MCF 10A (cell line): ENCODE results near the gene ARNT2. TPM values are rescaled to one million over a fixed set of nuclear protein-coding genes. Genes with fewer than 3 reads are reported as not detected.

Source experiments
- BruUV-seq: library from RNA; stranded (reverse); fragments of 400-500 nt; replicated peaks from 2 replicates; lab custom pipeline; 2021; lab: Mats Ljungman, UMichigan
- CTCF ChIA-PET: fragments of 300-600 bp; sonication (Branson Sonifier 250); formaldehyde crosslinking; extraction: SDS; loops from one replicate; lab custom pipeline; 2021; ENCODE audit warnings: antibody characterized with exemption, inconsistent platforms; lab: Yijun Ruan, JAX
- POLR2A ChIA-PET: fragments of 300-600, 350-650 bp; sonication (Branson Sonifier 250); formaldehyde crosslinking; extraction: SDS; loops from one replicate; lab custom pipeline; 2020; ENCODE audit warnings: antibody characterized with exemption, inconsistent platforms; lab: Yijun Ruan, JAX
- DNase-seq: peaks from one replicate; pipeline ENCODE4 v3.0.0-alpha.2; 2018; ENCODE audit not compliant: unreplicated experiment
- H3K27ac Mint-ChIP-seq: one replicate; pipeline ENCODE4 v1.8.0; 2022; ENCODE audit warnings: mild to moderate bottlenecking, low read depth, mixed read lengths; ENCODE audit not compliant: unreplicated experiment
- H3K27me3 Mint-ChIP-seq: one replicate; pipeline ENCODE4 v1.8.0; 2022; ENCODE audit warnings: mixed read lengths; ENCODE audit not compliant: insufficient read depth, unreplicated experiment
- H3K36me3 Mint-ChIP-seq: one replicate; pipeline ENCODE4 v1.8.0; 2022; ENCODE audit warnings: mild to moderate bottlenecking, moderate library complexity, mixed read lengths; ENCODE audit not compliant: insufficient read depth, unreplicated experiment
- H3K4me1 Mint-ChIP-seq: one replicate; pipeline ENCODE4 v1.8.0; 2022; ENCODE audit warnings: mixed read lengths; ENCODE audit not compliant: insufficient read depth, unreplicated experiment
- H3K4me3 Mint-ChIP-seq: one replicate; pipeline ENCODE4 v1.8.0; 2022; ENCODE audit warnings: mild to moderate bottlenecking, moderate library complexity, mixed read lengths; ENCODE audit not compliant: unreplicated experiment
- H3K9me3 Mint-ChIP-seq: one replicate; pipeline ENCODE4 v1.8.0; 2022; ENCODE audit warnings: mixed read lengths; ENCODE audit not compliant: unreplicated experiment
- CTCF ChIP-seq: fragments of 200-600 bp; IDR thresholded peaks from one replicate; pipeline ENCODE4 v1.8.0; 2022; ENCODE audit warnings: antibody characterized with exemption, mild to moderate bottlenecking; ENCODE audit not compliant: unreplicated experiment
- intact Hi-C: fragments of 100-400 bp; cut with micrococcal nuclease; formaldehyde crosslinking; loops from 2 replicates; pipeline ENCODE4 v1.14.1; 2022
- total RNA-seq: library from RNA; stranded (reverse); gene quantifications from 2 replicates; pipeline ENCODE4 v1.2.3, GENCODE V29; 2022

ARNT2 gene
- total RNA-seq, 1 experiment from 2014 or later: 1.6 TPM

GRCh38 chr15:80458580-80458979 lies 54.4 kb downstream of the ARNT2 start:
- ChIA-PET POLR2A (no interaction called here), CTCF (interaction anchor here (1.2 to 7.6 kb wide), 5 partner anchors 14 to 512 kb away, joined by 4 to 86 read pairs (median 43); partner anchors contain the start of gene CEMIP)
- BruUV-seq: no TSS peak
- no peaks in the 10 kb centered on the region for H3K27me3 Mint-ChIP-seq
- intact Hi-C loops: loop anchor here (5.0 to 10.0 kb wide), 3 partner anchors 239 to 809 kb away; partner anchors contain the start of gene ABHD17C
- no peak for DNase-seq
- no peak for TF ChIP-seq CTCF
- H3K9me3 Mint-ChIP-seq: no peaks in the 10 kb centered on the region
- H3K4me3 Mint-ChIP-seq: no peak overlapping the region
- H3K27ac Mint-ChIP-seq: no peak overlapping the region
- H3K36me3 Mint-ChIP-seq: no peaks in the 10 kb centered on the region
- peaks cover 13% of the 10 kb centered on the region for H3K4me1 Mint-ChIP-seq

GRCh38 chr15:80459380-80459779 lies 55.2 kb downstream of the ARNT2 start:
- DNase-seq: no peak
- Mint-ChIP-seq H3K27me3 (no peaks in the 10 kb centered on the region), H3K4me3 (no peak overlapping the region), H3K27ac (no peak overlapping the region), H3K4me1 (peaks cover 13% of the 10 kb centered on the region), H3K9me3 (no peaks in the 10 kb centered on the region), H3K36me3 (no peaks in the 10 kb centered on the region)
- ChIA-PET POLR2A (interaction anchor here (0.7 kb wide), 1 partner anchor 238 kb away, joined by 3 read pairs; no protein-coding TSS in a partner anchor), CTCF (interaction anchor here (1.1 to 7.6 kb wide), 5 partner anchors 13 to 511 kb away, joined by 3 to 86 read pairs (median 5); partner anchors contain the start of gene CEMIP)
- no peak for TF ChIP-seq CTCF
- BruUV-seq: no TSS peak
- intact Hi-C loops: loop anchor here (5.0 to 10.0 kb wide), 3 partner anchors 238 to 808 kb away; partner anchors contain the start of gene ABHD17C

- H3K4me3 Mint-ChIP-seq: no peak overlapping the region
- intact Hi-C loops: loop anchor here (5.0 to 10.0 kb wide), 3 partner anchors 237 to 807 kb away; partner anchors contain the start of gene ABHD17C
- ChIA-PET POLR2A (interaction anchor here (0.7 kb wide), 1 partner anchor 237 kb away, joined by 3 read pairs; no protein-coding TSS in a partner anchor), CTCF (interaction anchor here (1.1 to 7.6 kb wide), 5 partner anchors 13 to 510 kb away, joined by 3 to 86 read pairs (median 5); partner anchors contain the start of gene CEMIP)
- H3K4me1 Mint-ChIP-seq: peaks cover 13% of the 10 kb centered on the region
- TF ChIP-seq CTCF: no peak
- no TSS peak for BruUV-seq
- no peaks in the 10 kb centered on the region for H3K36me3 Mint-ChIP-seq
- no peaks in the 10 kb centered on the region for H3K27me3 Mint-ChIP-seq
- no peaks in the 10 kb centered on the region for H3K9me3 Mint-ChIP-seq
- DNase-seq: no peak
- H3K27ac Mint-ChIP-seq: no peak overlapping the region
Measured at GRCh38 chr15:80459818-80460217, 55.6 kb downstream of the ARNT2 start.

GRCh38 chr15:80461356-80462095 lies 57.3 kb downstream of the ARNT2 start:
- CTCF ChIA-PET: interaction anchor here (0.6 to 1.6 kb wide), 3 partner anchors 106 to 509 kb away, joined by 3 to 5 read pairs (median 4); no protein-coding TSS in a partner anchor
- Mint-ChIP-seq H3K27ac (no peak overlapping the region), H3K27me3 (no peaks in the 10 kb centered on the region), H3K4me1 (no peaks in the 10 kb centered on the region), H3K4me3 (no peak overlapping the region), H3K9me3 (no peaks in the 10 kb centered on the region), H3K36me3 (no peaks in the 10 kb centered on the region)
- intact Hi-C loops: no loop called here
- TF ChIP-seq CTCF: no peak
- no peak for DNase-seq
- BruUV-seq: no TSS peak
- POLR2A ChIA-PET: interaction anchor here (0.8 kb wide), 1 partner anchor 133 kb away, joined by 3 read pairs; no protein-coding TSS in a partner anchor
